DOHH2 (cell line): ENCODE data around the gene HMG20A.

Experiments used
- CTCF ChIP-seq: fragments of 200-600 bp; sonication (generic); IDR thresholded peaks from one replicate; pipeline ENCODE4 v1.5.1; 2014; ENCODE audit warnings: antibody characterized with exemption, mild to moderate bottlenecking, low read depth, low read length; ENCODE audit not compliant: poor library complexity, severe bottlenecking
- EZH2phosphoT487 ChIP-seq: fragments of 200-600 bp; sonication (generic); IDR thresholded peaks from 2 replicates; pipeline ENCODE4 v1.6.1; 2017; ENCODE audit warnings: borderline replicate concordance, mild to moderate bottlenecking, antibody characterized with exemption, low read length, moderate library complexity, mixed read lengths

- TF ChIP-seq CTCF (no peak), EZH2phosphoT487 (no peak)
Observed at GRCh38 chr15:77410701-77411618, 9.7 kb upstream of the HMG20A start.
